ENCODE results near the gene P2RX3. TPM values are rescaled to one million over a fixed set of nuclear protein-coding genes. Genes with fewer than 3 reads are reported as not detected.
"Not testable (repeated sequence)": the region's sequence is repeated elsewhere in the genome, so short reads cannot be mapped to it uniquely, and the experiment has no call there.

The P2RX3 gene
- total RNA-seq, 2 experiments from 2014 or later = not detected

DNA sequence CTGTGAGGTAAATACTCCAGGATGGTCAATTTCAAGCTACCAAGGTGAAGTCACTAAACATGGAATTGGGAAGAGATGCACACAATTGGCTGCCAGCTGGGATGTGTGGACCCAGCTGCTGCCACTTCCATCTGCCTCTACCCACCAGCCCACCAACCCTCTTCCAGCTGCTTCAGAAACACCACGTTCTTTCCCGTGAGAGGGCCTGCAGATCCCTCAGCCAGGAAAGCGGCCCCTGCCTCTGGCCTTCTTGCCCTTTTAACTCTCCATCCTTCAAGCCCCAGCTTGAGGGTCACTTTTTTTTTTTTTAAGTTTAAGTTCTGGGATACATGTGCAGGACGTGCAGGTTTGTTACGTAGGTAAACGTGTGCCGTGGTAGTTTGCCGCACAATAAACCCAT is 22.8 kb downstream of the P2RX3 start:
- intact Hi-C loops (cut with micrococcal nuclease; ENCODE audit: unreplicated experiment) = no loop called here
- CTCF ChIA-PET (ENCODE audit: unreplicated experiment) = no interaction called here
- no TSS peak for BruUV-seq (replicated peaks)

DNA sequence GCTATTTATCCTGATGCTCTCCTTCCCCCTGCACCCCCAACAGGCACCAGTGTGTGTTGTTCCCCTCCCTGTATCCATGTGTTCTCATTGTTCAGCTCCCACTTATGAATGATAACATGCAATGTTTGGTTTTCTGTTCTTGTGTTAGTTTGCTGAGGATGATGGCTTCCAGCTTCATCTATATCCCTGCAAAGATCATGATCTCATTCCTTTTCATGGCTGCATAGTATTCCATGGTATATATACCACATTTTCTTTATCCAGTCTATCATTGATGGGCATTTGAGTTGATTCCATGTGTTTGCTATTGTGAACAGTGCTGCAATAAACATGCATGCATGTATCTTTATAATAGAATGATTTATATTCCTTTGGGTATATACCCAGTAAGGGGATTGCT is 23.3 kb downstream of the P2RX3 start:
- H3K36me3 ChIP-seq (ENCODE audit: insufficient read depth, low read length); DNase-seq (ENCODE audit: low spot score); intact Hi-C loops (cut with micrococcal nuclease; ENCODE audit: unreplicated experiment); H3K27ac ChIP-seq (ENCODE audit: low read depth, low read length, poor library complexity, severe bottlenecking); H3K9me2 ChIP-seq (ENCODE audit: insufficient read depth, low read length); H3K4me1 ChIP-seq (ENCODE audit: insufficient read depth, low read length, poor library complexity, severe bottlenecking); H3K79me2 ChIP-seq (ENCODE audit: insufficient read depth, low read depth, low read length); H2AFZ ChIP-seq (ENCODE audit: low read length); H4K20me1 ChIP-seq (ENCODE audit: insufficient read depth, low read length); CTCF ChIA-PET (ENCODE audit: unreplicated experiment); H3K4me2 ChIP-seq (ENCODE audit: low read length); BruUV-seq (replicated peaks); H3K9me3 ChIP-seq (ENCODE audit: low read length); H3K4me3 ChIP-seq (ENCODE audit: low read depth, low read length, poor library complexity, severe bottlenecking): not testable (repeated sequence)
- POLR2A ChIA-PET = interaction anchor here (0.6 kb wide), 1 partner anchor 24 kb away, joined by 6 read pairs; no protein-coding TSS in a partner anchor

More for the DNA sequence above, 22.8 kb downstream of the P2RX3 start:
- H3K9me2 ChIP-seq (ENCODE audit: insufficient read depth, low read length) = no peaks in the 10 kb centered on the region
- H4K20me1 ChIP-seq (ENCODE audit: insufficient read depth, low read length) = no peaks in the 10 kb centered on the region
- no peak overlapping the region for H3K4me3 ChIP-seq (ENCODE audit: low read depth, low read length, poor library complexity, severe bottlenecking)
- H2AFZ ChIP-seq (ENCODE audit: low read length) = no peak overlapping the region
- no peak overlapping the region for H3K4me2 ChIP-seq (ENCODE audit: low read length)
- H3K9me3 ChIP-seq (ENCODE audit: low read length) = no peaks in the 10 kb centered on the region
- H3K27ac ChIP-seq (ENCODE audit: low read depth, low read length, poor library complexity, severe bottlenecking) = no peak overlapping the region
- POLR2A ChIA-PET = interaction anchor here (0.5 to 0.6 kb wide), 2 partner anchors 24 to 326 kb away, joined by 5 to 6 read pairs; no protein-coding TSS in a partner anchor
- H3K36me3 ChIP-seq (ENCODE audit: insufficient read depth, low read length) = no peaks in the 10 kb centered on the region
- H3K4me1 ChIP-seq (ENCODE audit: insufficient read depth, low read length, poor library complexity, severe bottlenecking) = no peaks in the 10 kb centered on the region
- H3K79me2 ChIP-seq (ENCODE audit: insufficient read depth, low read depth, low read length) = no peaks in the 10 kb centered on the region
- DNase-seq (ENCODE audit: low spot score) = no peak
- no peak for TF ChIP-seq EZH2phosphoT487 (IDR thresholded peaks at IDR 0.05; ENCODE audit: borderline replicate concordance, low read depth, low read length)
- TF ChIP-seq, protein P1, sequence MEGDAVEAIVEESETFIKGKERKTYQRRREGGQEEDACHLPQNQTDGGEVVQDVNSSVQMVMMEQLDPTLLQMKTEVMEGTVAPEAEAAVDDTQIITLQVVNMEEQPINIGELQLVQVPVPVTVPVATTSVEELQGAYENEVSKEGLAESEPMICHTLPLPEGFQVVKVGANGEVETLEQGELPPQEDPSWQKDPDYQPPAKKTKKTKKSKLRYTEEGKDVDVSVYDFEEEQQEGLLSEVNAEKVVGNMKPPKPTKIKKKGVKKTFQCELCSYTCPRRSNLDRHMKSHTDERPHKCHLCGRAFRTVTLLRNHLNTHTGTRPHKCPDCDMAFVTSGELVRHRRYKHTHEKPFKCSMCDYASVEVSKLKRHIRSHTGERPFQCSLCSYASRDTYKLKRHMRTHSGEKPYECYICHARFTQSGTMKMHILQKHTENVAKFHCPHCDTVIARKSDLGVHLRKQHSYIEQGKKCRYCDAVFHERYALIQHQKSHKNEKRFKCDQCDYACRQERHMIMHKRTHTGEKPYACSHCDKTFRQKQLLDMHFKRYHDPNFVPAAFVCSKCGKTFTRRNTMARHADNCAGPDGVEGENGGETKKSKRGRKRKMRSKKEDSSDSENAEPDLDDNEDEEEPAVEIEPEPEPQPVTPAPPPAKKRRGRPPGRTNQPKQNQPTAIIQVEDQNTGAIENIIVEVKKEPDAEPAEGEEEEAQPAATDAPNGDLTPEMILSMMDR (conservative IDR thresholded peaks at IDR 0.05; ENCODE audit: low read length) = no peak

- Histone ChIP-seq H4K20me1 (ENCODE audit: insufficient read depth, low read length) (no peaks in the 10 kb centered on the region), H2AFZ (ENCODE audit: low read length) (no peak overlapping the region), H3K79me2 (ENCODE audit: insufficient read depth, low read depth, low read length) (no peaks in the 10 kb centered on the region), H3K27ac (ENCODE audit: low read depth, low read length, poor library complexity, severe bottlenecking) (no peak overlapping the region), H3K4me1 (ENCODE audit: insufficient read depth, low read length, poor library complexity, severe bottlenecking) (no peaks in the 10 kb centered on the region), H3K9me2 (ENCODE audit: insufficient read depth, low read length) (no peaks in the 10 kb centered on the region), H3K9me3 (ENCODE audit: low read length) (no peaks in the 10 kb centered on the region), H3K4me3 (ENCODE audit: low read depth, low read length, poor library complexity, severe bottlenecking) (no peak overlapping the region), H3K4me2 (ENCODE audit: low read length) (no peak overlapping the region), H3K36me3 (ENCODE audit: insufficient read depth, low read length) (no peaks in the 10 kb centered on the region)
- ChIA-PET CTCF (ENCODE audit: unreplicated experiment) (interaction anchor here (0.6 kb wide), 1 partner anchor 1905 kb away, joined by 4 read pairs; no protein-coding TSS in a partner anchor), POLR2A (interaction anchor here (1.2 kb wide), 1 partner anchor 375 kb away, joined by 3 read pairs; no protein-coding TSS in a partner anchor)
- intact Hi-C loops (cut with micrococcal nuclease; ENCODE audit: unreplicated experiment) = no loop called here
- no peak for DNase-seq (ENCODE audit: low spot score)
- TF ChIP-seq, protein P1 (conservative IDR thresholded peaks at IDR 0.05; ENCODE audit: low read length) = no peak
- no peak for TF ChIP-seq EZH2phosphoT487 (IDR thresholded peaks at IDR 0.05; ENCODE audit: borderline replicate concordance, low read depth, low read length)
- no TSS peak for BruUV-seq (replicated peaks)
These were observed 23.8 kb downstream of the P2RX3 start for GRCh38 chr11:57361926-57362325.
